Measurements from ENCODE around the gene WTAP.
"Not testable (repeated sequence)": the region's sequence is repeated elsewhere in the genome, so short reads cannot be mapped to it uniquely, and the experiment has no call there.

Gene WTAP

GRCh38 chr6:159693128-159693893 is 34.0 kb upstream of the WTAP start, which contains the start of gene SOD2:
SOD2 (minus strand) TSS chr6:159693241; CDS start chr6:159693167, 74 bp downstream.
- DNase-seq (ENCODE audit: low read depth in 3 of 3, low spot score in 1 of 3), result peak; percentile 59 to 71 (median 61)

GRCh38 chr6:159693894-159694545 is 33.3 kb upstream of the WTAP start:
- DNase-seq (ENCODE audit: low read depth in 3 of 3, low spot score in 1 of 3), result no peak

- no peak for DNase-seq (ENCODE audit: low read depth in 3 of 3, low spot score in 1 of 3)
Measured at GRCh38 chr6:159695984-159696383, 31.3 kb upstream of the WTAP start.

- no peak for DNase-seq (ENCODE audit: low read depth in 3 of 3, low spot score in 1 of 3)
Measured at GRCh38 chr6:159700970-159701369, 26.3 kb upstream of the WTAP start.

GRCh38 chr6:159701413-159701999 is 25.8 kb upstream of the WTAP start:
- no peak for DNase-seq (ENCODE audit: low read depth in 3 of 3, low spot score in 1 of 3)

GRCh38 chr6:159710603-159711002 is 16.7 kb upstream of the WTAP start:
- not testable (repeated sequence) for DNase-seq (ENCODE audit: low read depth in 3 of 3, low spot score in 1 of 3)

GRCh38 chr6:159712389-159712788 is 14.9 kb upstream of the WTAP start:
- not testable (repeated sequence) for DNase-seq (ENCODE audit: low read depth in 3 of 3, low spot score in 1 of 3)

- DNase-seq (ENCODE audit: low read depth in 3 of 3, low spot score in 1 of 3), result no peak
Measured at GRCh38 chr6:159713984-159714383, 13.3 kb upstream of the WTAP start.

- no peak for DNase-seq (ENCODE audit: low read depth in 3 of 3, low spot score in 1 of 3)
Measured at GRCh38 chr6:159714404-159714803, 12.9 kb upstream of the WTAP start.

- no peak for DNase-seq (ENCODE audit: low read depth in 3 of 3, low spot score in 1 of 3)
Measured at GRCh38 chr6:159715166-159715565, 12.1 kb upstream of the WTAP start.

GRCh38 chr6:159715605-159716004 is 11.7 kb upstream of the WTAP start:
- DNase-seq (ENCODE audit: low read depth in 3 of 3, low spot score in 1 of 3), result no peak

- no peak for DNase-seq (ENCODE audit: low read depth in 3 of 3, low spot score in 1 of 3)
Measured at GRCh38 chr6:159716247-159717096, 10.8 kb upstream of the WTAP start.

- DNase-seq (ENCODE audit: low read depth in 3 of 3, low spot score in 1 of 3), result no peak
Measured at GRCh38 chr6:159718634-159719033, 8.7 kb upstream of the WTAP start.

- DNase-seq (ENCODE audit: low read depth in 3 of 3, low spot score in 1 of 3), result no peak
Measured at GRCh38 chr6:159719287-159719686, 8.0 kb upstream of the WTAP start.

- peak in 1 of 3 donors; percentile 24 for DNase-seq (ENCODE audit: low read depth in 3 of 3, low spot score in 1 of 3)
Measured at GRCh38 chr6:159720708-159721107, 6.6 kb upstream of the WTAP start.

GRCh38 chr6:159721981-159722380 is 5.3 kb upstream of the WTAP start:
- DNase-seq (ENCODE audit: low read depth in 3 of 3, low spot score in 1 of 3), result not testable (repeated sequence)

- no peak for DNase-seq (ENCODE audit: low read depth in 3 of 3, low spot score in 1 of 3)
Measured at GRCh38 chr6:159722655-159723054, 4.7 kb upstream of the WTAP start.

- DNase-seq (ENCODE audit: low read depth in 3 of 3, low spot score in 1 of 3), result no peak
Measured at GRCh38 chr6:159723259-159723658, 4.0 kb upstream of the WTAP start.

GRCh38 chr6:159724778-159725177 is 2.5 kb upstream of the WTAP start:
- DNase-seq (ENCODE audit: low read depth in 3 of 3, low spot score in 1 of 3), result no peak

- DNase-seq (ENCODE audit: low read depth in 3 of 3, low spot score in 1 of 3), result not testable (repeated sequence)
Measured at GRCh38 chr6:159725208-159725607, 2.1 kb upstream of the WTAP start.

GRCh38 chr6:159726255-159726917 is 920 bp upstream of the WTAP start:
- no peak for DNase-seq (ENCODE audit: low read depth in 3 of 3, low spot score in 1 of 3)
